ENCODE measurements around the gene SLC10A7. TPM values are rescaled to one million over a fixed set of nuclear protein-coding genes. Genes with fewer than 3 reads are reported as not detected.

The SLC10A7 gene
- total and polyA plus RNA-seq, 9 of the 15 experiments (the other 6 are each of a cell fraction or from before 2014, with no cell fraction given) = 6.4 to 22.8 (median 16.1) TPM

DNA sequence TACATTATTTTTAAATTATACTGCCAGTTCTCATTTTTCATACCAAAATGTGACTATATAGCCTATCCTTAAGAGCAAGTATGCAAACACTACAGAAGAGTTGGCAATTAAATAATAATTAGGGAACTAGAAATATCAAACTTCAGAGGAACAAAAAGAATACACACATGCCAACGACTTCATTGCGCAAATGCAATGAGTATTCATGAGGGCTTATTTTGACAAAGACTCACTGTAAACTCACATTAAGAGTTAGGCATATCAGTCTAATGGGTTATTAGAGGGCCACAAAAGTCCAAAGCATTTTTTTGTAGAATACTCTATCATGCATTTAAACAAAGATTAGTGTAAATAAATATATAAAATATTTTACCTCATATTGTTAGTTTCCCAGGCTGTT, 31.6 kb downstream of the SLC10A7 start (continued):
- TF ChIP-seq, protein P1, sequence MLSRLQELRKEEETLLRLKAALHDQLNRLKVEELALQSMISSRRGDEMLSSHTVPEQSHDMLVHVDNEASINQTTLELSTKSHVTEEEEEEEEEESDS (CRISPR knock-in tag; IDR thresholded peaks at IDR 0.05) = no peak

DNA sequence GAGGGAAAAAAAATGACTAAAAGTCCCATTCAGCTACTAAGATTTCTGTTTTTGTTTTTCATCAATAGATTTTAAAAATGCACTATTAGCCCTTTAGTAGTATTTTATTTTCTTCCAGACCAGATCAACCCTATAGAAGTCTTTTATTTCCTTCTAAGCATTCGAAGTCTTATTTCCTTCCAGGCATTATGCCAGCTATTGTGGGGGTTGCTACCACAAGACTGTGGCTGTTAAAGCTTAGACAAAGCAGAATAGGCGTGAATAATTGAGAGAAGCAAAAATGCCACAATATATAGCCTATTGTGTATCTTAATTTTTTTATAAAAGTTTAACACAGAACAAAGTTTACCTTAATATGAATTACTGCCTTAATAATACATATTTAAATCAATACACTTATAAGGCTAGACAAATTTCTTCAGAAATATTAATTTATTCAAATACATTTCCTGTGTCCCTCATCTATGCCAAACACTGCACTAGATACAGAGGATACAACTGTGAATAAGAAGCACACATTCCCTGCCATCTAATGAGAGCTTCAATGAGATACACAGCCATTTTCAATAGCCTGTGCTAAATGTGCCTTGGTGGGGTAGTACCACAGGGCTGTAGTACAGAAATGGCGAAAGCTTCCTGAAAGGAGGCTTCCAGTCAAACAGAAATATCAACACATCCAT, 33.1 kb downstream of the SLC10A7 start:
- FAIRE-seq (no peak), DNase-seq (ENCODE audit: extremely low read depth in 1 of 4, low spot score in 3 of 4) (no peak), ATAC-seq (no peak)
- no peaks in the 10 kb centered on the region; a peak in 1 of 5 replicates for H3K4me1 ChIP-seq (replicated peaks in 1 of 2; ENCODE audit: control insufficient read depth in 2 of 2, insufficient read depth in 2 of 2, low read length in 2 of 2)
- no peaks in the 10 kb centered on the region for H3K27me3 ChIP-seq (ENCODE audit: control insufficient read depth in 2 of 2, insufficient read depth in 2 of 2, low read length in 2 of 2)
- BruUV-seq (replicated peaks) = no TSS peak
- CTCF ChIA-PET (ENCODE audit: low intra/inter-chr PET ratio) = no interaction called here
- H3K9ac ChIP-seq (ENCODE audit: insufficient read depth in 1 of 2, low read depth in 2 of 2, low read length in 2 of 2) = no peak overlapping the region
- in situ Hi-C loops (cut with MboI) = no loop called here
- intact Hi-C loops (cut with micrococcal nuclease) = no loop called here
- peaks cover 2% of the 10 kb centered on the region; the same call in 1 of the 3 replicates for H3K36me3 ChIP-seq (ENCODE audit: control insufficient read depth, insufficient read depth, low read length)
- H3K79me2 ChIP-seq (ENCODE audit: control insufficient read depth, insufficient read depth, low read length) = no peaks in the 10 kb centered on the region
- H2AFZ ChIP-seq (ENCODE audit: low read depth, low read length) = no peak overlapping the region
- no peaks in the 10 kb centered on the region; the same call in 1 of the 2 replicates for H4K20me1 ChIP-seq (replicated peaks; ENCODE audit: control insufficient read depth, insufficient read depth, low read length)
- no peaks in the 10 kb centered on the region for H3K9me3 ChIP-seq (replicated peaks; ENCODE audit: control insufficient read depth, insufficient read depth, low read depth, low read length)
- no peaks in the 10 kb centered on the region for H3K9me1 ChIP-seq (ENCODE audit: control insufficient read depth, insufficient read depth, low read length)
- no peak overlapping the region for H3K4me2 ChIP-seq (ENCODE audit: insufficient read depth, low read length)
- WGBS (ENCODE audit: insufficient coverage, low coverage, missing lambda C conversion rate) = 62% methylated on average over 3 of the region's 3 CpGs
- POLR2A ChIA-PET = no interaction called here
- H3K27ac ChIP-seq (ENCODE audit: extremely low read depth, low read depth, low read length) = no peak overlapping the region
- no peak overlapping the region for H3K4me3 ChIP-seq
- TF ChIP-seq ZNF274 (IDR thresholded peaks at IDR 0.05; ENCODE audit: borderline replicate concordance, low read depth, low read length) (no peak), ZNF324 (CRISPR knock-in tag; IDR thresholded peaks at IDR 0.05) (no peak), PHB (CRISPR knock-in tag; IDR thresholded peaks at IDR 0.05) (no peak), HOXB6 (CRISPR knock-in tag; IDR thresholded peaks at IDR 0.05; ENCODE audit: borderline replicate concordance) (no peak), CHCHD3 (CRISPR knock-in tag; IDR thresholded peaks at IDR 0.05) (no peak), ELF1 (tag; IDR thresholded peaks at IDR 0.05) (no peak), TGIF2 (CRISPR knock-in tag; IDR thresholded peaks at IDR 0.05) (no peak), SMARCA4 (IDR thresholded peaks at IDR 0.05) (no peak), ZNF695 (CRISPR knock-in tag; IDR thresholded peaks at IDR 0.05) (no peak), KLF6 (CRISPR knock-in tag; IDR thresholded peaks at IDR 0.05; ENCODE audit: borderline replicate concordance) (no peak)
- TF ChIP-seq, protein P2, sequence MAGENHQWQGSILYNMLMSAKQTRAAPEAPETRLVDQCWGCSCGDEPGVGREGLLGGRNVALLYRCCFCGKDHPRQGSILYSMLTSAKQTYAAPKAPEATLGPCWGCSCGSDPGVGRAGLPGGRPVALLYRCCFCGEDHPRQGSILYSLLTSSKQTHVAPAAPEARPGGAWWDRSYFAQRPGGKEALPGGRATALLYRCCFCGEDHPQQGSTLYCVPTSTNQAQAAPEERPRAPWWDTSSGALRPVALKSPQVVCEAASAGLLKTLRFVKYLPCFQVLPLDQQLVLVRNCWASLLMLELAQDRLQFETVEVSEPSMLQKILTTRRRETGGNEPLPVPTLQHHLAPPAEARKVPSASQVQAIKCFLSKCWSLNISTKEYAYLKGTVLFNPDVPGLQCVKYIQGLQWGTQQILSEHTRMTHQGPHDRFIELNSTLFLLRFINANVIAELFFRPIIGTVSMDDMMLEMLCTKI (IDR thresholded peaks at IDR 0.05; ENCODE audit: partially characterized antibody) = no peak
- TF ChIP-seq, protein P3, sequence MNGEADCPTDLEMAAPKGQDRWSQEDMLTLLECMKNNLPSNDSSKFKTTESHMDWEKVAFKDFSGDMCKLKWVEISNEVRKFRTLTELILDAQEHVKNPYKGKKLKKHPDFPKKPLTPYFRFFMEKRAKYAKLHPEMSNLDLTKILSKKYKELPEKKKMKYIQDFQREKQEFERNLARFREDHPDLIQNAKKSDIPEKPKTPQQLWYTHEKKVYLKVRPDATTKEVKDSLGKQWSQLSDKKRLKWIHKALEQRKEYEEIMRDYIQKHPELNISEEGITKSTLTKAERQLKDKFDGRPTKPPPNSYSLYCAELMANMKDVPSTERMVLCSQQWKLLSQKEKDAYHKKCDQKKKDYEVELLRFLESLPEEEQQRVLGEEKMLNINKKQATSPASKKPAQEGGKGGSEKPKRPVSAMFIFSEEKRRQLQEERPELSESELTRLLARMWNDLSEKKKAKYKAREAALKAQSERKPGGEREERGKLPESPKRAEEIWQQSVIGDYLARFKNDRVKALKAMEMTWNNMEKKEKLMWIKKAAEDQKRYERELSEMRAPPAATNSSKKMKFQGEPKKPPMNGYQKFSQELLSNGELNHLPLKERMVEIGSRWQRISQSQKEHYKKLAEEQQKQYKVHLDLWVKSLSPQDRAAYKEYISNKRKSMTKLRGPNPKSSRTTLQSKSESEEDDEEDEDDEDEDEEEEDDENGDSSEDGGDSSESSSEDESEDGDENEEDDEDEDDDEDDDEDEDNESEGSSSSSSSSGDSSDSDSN (IDR thresholded peaks at IDR 0.05; ENCODE audit: borderline replicate concordance in 1 of 2, low read depth in 2 of 2, low read length in 2 of 2) = no peak
- TF ChIP-seq, protein P4, sequence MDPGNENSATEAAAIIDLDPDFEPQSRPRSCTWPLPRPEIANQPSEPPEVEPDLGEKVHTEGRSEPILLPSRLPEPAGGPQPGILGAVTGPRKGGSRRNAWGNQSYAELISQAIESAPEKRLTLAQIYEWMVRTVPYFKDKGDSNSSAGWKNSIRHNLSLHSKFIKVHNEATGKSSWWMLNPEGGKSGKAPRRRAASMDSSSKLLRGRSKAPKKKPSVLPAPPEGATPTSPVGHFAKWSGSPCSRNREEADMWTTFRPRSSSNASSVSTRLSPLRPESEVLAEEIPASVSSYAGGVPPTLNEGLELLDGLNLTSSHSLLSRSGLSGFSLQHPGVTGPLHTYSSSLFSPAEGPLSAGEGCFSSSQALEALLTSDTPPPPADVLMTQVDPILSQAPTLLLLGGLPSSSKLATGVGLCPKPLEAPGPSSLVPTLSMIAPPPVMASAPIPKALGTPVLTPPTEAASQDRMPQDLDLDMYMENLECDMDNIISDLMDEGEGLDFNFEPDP (CRISPR knock-in tag; IDR thresholded peaks at IDR 0.05) = no peak

All from K562 (cell line).